Panc1 (cell line): ENCODE results near the gene GBA3.

Experiments used
- CTCF ChIP-seq: fragments of 450-650 bp; IDR thresholded peaks from 2 replicates; pipeline ENCODE4 v1.5.1; 2017; ENCODE audit warnings: mild to moderate bottlenecking
- POLR2AphosphoS5 ChIP-seq: IDR thresholded peaks from 2 replicates; pipeline ENCODE4 v1.6.1; 2012; ENCODE audit warnings: mild to moderate bottlenecking, low read depth, low read length, moderate library complexity
- SIN3A ChIP-seq: IDR thresholded peaks from 2 replicates; pipeline ENCODE4 v1.6.1; 2012; ENCODE audit warnings: low read depth, mild to moderate bottlenecking, low read length, moderate library complexity, borderline replicate concordance; ENCODE audit not compliant: insufficient read depth
- TCF7L2 ChIP-seq: IDR thresholded peaks from 2 replicates; pipeline ENCODE4 v1.6.1; 2011; ENCODE audit warnings: mild to moderate bottlenecking, low read depth, low read length, inconsistent platforms

- TF ChIP-seq CTCF (no peak), TCF7L2 (no peak), SIN3A (no peak), POLR2AphosphoS5 (no peak)
Observed at GRCh38 chr4:22745234-22745633, 52.5 kb downstream of the GBA3 start.
